Adrenal gland (tissue), 5 donors: ENCODE data around the gene CFAP210.

Experiments
- POLR2A ChIP-seq, 2 donors: fragments of 450-650 bp; IDR thresholded peaks; one replicate each; pipeline ENCODE4 v1.6.1; 2017; ENCODE audit warnings: antibody characterized with exemption in 2 of 2, mild to moderate bottlenecking in 2 of 2, moderate library complexity in 1 of 2
- TF ChIP-seq, protein P1 (sequence below), 6 experiments: fragments of 450-650 bp in 4 of 6; fragments of 200-600 bp in 2 of 6; sonication (generic) in 1 of 6; IDR thresholded peaks; 1 replicate in 5 of 6; 2 replicates in 1 of 6; pipeline versions ENCODE4 v1.5.1 to v1.8.0; 2016 to 2021; ENCODE audit warnings: antibody characterized with exemption in 6 of 6, mild to moderate bottlenecking in 2 of 6, moderate library complexity in 1 of 6
- donor health status: DM: no; HTN: no; CAD: no.

GRCh38 chr2:169715379-169716237 lies 21.4 kb upstream of the CFAP210 start:
- TF ChIP-seq, protein P1, sequence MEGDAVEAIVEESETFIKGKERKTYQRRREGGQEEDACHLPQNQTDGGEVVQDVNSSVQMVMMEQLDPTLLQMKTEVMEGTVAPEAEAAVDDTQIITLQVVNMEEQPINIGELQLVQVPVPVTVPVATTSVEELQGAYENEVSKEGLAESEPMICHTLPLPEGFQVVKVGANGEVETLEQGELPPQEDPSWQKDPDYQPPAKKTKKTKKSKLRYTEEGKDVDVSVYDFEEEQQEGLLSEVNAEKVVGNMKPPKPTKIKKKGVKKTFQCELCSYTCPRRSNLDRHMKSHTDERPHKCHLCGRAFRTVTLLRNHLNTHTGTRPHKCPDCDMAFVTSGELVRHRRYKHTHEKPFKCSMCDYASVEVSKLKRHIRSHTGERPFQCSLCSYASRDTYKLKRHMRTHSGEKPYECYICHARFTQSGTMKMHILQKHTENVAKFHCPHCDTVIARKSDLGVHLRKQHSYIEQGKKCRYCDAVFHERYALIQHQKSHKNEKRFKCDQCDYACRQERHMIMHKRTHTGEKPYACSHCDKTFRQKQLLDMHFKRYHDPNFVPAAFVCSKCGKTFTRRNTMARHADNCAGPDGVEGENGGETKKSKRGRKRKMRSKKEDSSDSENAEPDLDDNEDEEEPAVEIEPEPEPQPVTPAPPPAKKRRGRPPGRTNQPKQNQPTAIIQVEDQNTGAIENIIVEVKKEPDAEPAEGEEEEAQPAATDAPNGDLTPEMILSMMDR (IDR thresholded peaks at IDR 0.05) = no peak
- TF ChIP-seq POLR2A (IDR thresholded peaks at IDR 0.05) = no peak
